Measurements from ENCODE around the gene RPS27L.

- no peak for TF ChIP-seq CTCF (IDR thresholded peaks at IDR 0.05)
- no peak for TF ChIP-seq POLR2A (IDR thresholded peaks at IDR 0.05)
- TF ChIP-seq EP300 (IDR thresholded peaks at IDR 0.05), result no peak
These were observed 41.3 kb upstream of the RPS27L start for GRCh38 chr15:63198371-63199250.
